T-helper 2 cell treated with Interferon-gamma antibody and Interleukin-4, amounts not matched to agents 100 ng/mL and 5 ng/mL, for 36 hours (primary cell): ENCODE data around the gene MCTP2. TPM values are rescaled to one million over a fixed set of nuclear protein-coding genes. Genes with fewer than 3 reads are reported as not detected.
"Not testable (repeated sequence)": the region's sequence is repeated elsewhere in the genome, so short reads cannot be mapped to it uniquely, and the experiment has no call there.

ENCODE experiments used
- intact Hi-C: fragments of 100-400 bp; cut with micrococcal nuclease; formaldehyde crosslinking; loops from one replicate; pipeline ENCODE4 v1.15.1; 2023
- total RNA-seq: library from RNA; stranded (reverse); gene quantifications from 2 replicates; pipeline ENCODE4 v1.2.3, GENCODE V29; 2022

MCTP2 gene
- total RNA-seq, 1 donor from 2014 or later: 47.9 TPM

- intact Hi-C loops: loop anchor here (5.0 kb wide), 1 partner anchor 1422 kb away; no protein-coding TSS in a partner anchor
These were observed 2.9 kb downstream of the MCTP2 start for GRCh38 chr15:94234300-94234699.

DNA sequence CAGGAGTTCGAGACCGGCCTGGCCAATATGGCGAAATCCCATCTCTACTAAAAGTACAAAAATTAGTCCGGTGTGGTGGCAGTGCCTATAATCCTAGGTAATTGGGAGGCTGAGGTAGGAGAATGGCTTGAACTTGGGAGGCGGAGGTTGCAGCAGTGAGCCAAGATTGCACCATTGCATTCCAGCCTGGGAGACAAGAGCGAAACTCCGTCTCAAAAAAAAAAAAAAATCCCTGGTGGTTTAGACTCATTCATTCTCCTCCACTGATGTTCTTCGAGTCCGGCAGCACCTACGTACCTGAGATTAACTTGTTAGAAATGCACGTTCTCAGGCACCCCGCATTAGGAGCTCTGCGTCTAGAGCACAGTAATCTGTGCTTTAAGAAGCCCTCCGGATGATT lies 3.7 kb downstream of the MCTP2 start:
- intact Hi-C loops: no loop called here

DNA sequence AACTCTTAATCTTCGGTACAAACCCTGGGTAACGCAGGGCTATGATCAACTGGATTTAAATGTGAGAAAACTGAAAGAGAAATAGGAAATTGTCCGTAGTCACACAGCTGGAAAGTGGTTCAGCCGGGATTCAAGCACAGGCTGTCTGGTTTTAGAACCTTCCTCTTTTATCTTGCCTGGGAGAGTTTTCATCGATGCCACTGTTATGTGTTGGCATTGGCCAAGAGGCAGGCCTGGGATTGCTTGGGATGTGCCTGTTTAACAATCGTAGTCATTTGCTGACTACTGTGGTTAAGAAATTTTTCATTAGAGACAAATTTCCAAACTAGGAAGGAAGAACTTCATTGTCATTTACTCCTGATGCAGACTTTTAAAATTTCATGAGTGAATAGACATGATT lies 4.3 kb downstream of the MCTP2 start:
- intact Hi-C loops: no loop called here

DNA sequence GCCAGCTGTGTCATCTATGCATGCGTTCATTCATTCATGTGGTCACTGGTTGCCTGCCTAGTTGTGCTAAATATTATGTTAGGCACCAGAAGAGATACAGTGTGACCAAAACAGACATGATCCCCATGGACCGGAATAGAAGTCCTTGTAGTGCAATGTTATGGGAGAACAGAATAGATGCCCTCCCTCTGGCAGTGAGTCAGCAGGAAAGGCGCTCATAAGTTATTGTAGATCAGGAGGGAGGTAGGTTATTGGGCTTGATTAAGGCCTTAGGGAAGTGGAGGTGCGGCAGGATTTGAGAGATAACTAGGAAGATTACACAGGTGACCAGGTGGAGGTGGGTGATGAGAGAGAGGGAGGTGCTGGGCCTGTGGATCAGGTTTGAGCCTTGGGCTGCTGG lies 5.2 kb downstream of the MCTP2 start:
- intact Hi-C loops: no loop called here

DNA sequence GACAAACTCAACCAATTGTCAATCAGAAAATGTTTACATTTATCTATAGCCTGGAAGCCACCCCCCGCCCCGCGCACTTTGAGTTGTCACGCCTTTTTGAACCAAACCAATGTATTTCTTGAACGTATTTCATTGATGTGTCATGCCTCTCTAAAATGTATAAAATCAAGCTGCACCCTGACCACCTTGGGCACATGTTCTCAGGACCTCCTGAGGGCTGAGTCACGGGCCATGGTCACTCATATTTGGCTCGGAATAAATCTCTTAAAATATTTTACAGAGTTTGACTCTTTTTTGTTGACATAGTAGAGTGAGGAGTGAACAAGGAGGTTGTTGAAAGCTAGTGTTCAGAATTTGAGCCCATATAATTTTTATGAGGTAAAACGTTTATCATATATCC lies 6.5 kb downstream of the MCTP2 start:
- intact Hi-C loops: no loop called here

DNA sequence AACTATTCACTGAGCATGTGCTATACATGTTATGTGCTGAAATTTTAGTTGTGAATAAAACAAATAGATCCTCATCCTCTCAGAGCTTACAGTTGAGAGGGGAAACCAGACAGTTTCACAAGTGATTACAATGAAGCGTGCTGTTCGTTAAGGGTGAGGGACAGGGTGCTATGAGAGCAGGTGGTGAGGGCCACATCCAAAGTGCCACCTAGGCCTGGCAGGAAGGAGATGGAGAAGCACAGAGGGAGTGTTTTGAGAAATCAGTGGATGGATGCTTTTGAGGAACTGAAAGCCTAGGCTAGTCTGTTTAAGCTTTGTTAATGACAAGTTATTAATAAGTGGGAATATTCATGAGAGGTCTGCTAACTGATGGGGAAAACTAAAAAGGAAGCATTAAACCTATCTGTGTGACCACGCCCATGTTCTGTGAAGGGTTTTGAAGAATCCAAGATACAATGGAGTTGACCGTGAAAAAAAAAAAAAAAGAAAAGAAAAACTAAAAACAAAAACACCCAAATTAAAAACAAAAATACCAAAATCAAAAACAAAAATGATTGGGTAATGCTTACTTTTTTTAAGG lies 7.3 kb downstream of the MCTP2 start:
- intact Hi-C loops: no loop called here

GRCh38 chr15:94239474-94239873 lies 8.1 kb downstream of the MCTP2 start:
- intact Hi-C loops: no loop called here

DNA sequence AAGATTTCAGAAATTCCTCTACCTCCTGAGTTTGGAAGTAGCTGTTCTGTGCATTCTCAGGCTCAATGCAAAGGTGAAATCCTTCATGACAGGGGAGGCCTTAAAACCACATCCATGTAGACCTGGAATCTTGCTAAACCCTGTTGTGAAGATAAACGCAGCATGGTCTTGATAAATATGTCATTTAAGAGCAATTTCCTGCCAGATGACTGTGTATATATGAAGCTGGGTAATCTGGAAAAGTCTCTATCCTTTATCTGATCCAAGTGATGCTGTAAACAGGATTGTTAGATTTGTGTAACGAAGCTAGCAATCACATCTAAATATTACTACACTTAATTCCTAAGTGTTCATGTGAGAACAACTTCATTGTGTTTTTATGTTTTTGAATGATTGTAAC lies 9.1 kb downstream of the MCTP2 start:
- intact Hi-C loops: no loop called here

DNA sequence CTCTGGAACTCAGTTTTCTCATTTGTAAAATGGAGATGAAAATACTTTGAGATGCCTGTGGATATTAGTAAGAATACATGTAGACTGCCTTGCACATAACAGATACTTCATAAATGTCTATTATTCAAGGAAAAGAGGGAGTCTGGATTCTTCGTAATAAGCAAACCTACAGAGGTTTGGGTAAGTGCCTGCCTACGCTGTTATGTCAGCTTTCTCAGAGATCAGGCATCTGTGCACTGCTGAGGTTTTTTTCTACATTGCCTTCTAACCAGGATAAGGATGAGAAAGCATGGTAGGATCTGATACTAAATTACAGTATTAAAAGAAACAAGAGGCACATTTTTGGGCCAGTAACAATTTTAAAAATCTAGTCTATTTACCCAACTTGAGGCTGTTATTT lies 10.9 kb downstream of the MCTP2 start:
- intact Hi-C loops: no loop called here

DNA sequence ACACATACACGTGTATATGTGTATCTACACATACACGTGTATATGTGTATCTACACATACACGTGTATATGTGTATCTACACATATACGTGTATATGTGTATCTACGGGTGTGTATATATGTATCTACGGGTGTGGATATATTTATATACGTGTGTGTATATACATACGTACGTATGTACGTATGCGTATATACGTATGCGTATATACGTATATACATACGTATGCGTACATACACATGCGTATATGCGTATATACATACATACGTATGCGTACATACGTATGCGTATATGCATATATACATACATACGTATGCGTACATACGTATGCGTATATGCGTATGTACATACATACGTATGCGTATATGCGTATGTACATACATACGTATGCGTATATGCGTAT lies 11.6 kb downstream of the MCTP2 start:
- intact Hi-C loops: not testable (repeated sequence)

DNA sequence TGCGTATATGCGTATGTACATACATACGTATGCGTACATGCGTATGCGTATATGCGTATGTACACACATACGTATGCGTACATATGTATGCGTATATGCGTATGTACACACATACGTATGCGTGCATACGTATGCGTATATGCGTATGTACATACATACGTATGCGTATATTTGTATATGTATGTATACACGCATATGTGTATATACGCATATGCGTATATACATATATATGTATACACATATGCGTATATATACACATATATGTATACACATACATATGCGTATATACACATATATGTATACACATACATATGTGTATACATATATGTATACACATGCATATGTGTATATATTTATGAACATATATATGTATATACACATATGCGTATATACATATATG lies 12.1 kb downstream of the MCTP2 start:
- intact Hi-C loops: no loop called here

GRCh38 chr15:94246016-94246415 lies 14.7 kb downstream of the MCTP2 start:
- intact Hi-C loops: no loop called here

GRCh38 chr15:94247789-94248638 lies 16.7 kb downstream of the MCTP2 start:
- intact Hi-C loops: no loop called here

DNA sequence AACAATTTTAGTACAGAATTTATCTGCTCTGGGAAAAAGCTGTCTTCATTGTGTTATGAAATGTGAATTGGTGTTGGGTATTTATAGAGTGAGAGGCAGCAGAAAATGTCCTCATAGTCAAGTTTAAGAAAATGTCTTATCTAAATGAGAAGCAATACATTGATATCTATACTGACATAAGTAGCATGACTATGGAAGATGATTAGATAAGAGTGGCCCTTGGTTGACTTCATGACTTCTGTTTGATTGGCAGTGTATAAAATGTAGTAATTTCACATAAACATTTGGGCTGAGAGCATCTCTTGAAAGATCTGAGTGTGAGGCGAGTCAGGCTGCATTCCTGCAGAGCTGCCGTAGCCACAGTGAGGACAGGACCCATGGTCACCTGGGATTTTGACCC lies 19.4 kb downstream of the MCTP2 start:
- intact Hi-C loops: no loop called here

DNA sequence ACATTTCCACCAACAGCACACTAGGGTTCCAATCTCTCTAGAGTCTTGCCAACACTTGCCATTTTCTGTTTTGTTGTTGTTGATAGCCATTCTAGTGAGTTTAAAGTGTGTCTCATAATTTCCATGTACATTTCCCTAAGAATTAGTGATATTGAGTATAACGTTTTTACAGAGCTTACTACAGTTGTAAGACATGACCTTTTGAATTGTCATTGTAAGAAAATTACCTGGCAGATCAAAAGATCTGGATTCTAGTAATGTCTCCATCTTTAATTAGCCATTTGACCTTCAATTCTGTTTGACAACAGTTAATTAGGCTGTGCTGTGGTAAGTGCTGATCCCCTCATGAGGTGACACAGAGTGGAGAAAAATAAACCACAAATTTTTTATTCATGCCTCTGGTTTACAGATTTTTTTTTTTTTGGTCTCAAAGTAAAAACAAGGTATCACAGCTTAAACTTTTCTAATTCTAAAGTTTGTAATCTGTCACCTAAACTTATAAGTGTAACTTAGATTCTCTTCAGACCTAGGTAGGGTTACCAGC lies 20.9 kb downstream of the MCTP2 start:
- intact Hi-C loops: no loop called here

DNA sequence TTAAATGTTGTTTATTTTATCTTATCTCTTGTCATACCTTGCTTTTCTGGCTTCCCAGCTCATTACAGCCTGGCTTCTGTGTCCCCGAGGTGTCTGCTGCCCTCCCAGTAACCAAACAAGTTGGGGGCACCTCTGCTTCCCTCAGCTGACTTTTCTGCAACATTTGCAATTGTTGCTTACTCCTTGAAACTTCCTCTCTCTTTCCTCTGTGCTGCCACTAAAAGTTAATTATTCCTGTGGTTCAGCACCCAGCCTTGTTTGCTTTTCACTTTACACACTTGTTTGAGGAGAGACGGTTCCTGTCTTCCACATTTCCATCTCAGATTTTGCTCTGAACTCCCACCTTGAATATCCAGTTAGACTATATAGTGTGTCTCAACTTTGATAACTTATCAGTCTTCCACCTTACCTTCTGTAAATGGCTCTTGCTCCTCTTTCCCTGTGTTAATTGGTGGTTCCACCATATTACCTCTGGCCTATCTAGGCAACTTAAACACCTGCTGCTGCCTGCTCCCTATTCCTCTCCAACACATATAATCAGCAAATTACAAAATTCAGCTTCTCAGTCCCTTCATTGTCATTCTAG lies 21.6 kb downstream of the MCTP2 start:
- intact Hi-C loops: no loop called here

GRCh38 chr15:94253742-94254141 lies 22.4 kb downstream of the MCTP2 start:
- intact Hi-C loops: no loop called here

DNA sequence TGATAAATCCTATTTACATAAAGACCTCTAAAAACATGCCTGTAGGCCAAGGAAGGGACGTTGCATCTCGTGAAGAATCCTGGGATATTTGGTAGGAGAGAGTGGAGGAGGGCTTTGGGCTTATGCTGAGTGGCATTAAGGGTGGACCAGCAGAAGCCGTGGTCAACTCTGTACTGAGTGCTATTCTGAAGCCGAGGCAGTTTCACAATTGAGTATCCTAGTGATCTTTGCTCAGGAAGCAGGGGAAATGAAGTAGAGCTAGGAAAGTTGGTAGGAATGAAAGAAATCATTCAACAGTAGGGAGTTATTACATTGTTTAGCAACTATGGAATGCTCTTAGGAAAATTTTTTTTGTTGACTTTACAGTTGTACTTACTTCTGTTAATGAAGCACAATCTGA lies 24.2 kb downstream of the MCTP2 start:
- intact Hi-C loops: no loop called here

- intact Hi-C loops: no loop called here
These were observed 25.1 kb downstream of the MCTP2 start for GRCh38 chr15:94256511-94256910.

- intact Hi-C loops: not testable (repeated sequence)
These were observed 26.4 kb downstream of the MCTP2 start for GRCh38 chr15:94257776-94258175.

DNA sequence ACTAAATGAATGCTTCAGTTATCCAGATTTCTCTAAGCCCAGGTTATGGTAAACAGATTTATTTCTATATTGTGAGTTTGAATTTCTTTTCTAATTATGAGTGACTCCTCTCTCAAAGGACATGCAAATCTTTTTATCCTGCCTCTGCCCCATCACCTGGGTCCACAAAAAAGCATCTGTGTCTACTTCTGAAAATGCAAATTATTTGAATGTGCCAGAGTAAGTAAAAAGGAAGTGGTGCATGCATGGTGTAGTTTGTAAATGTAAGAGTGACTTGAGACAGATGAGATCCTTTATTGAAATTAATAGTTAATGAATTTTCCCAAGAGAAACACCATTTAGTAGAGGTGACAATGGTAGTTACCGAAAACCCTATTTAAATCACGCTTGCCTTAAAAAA lies 26.9 kb downstream of the MCTP2 start:
- intact Hi-C loops: no loop called here

GRCh38 chr15:94259121-94259751 lies 27.9 kb downstream of the MCTP2 start:
- intact Hi-C loops: no loop called here
